OCI-LY7 (cell line): ENCODE data around the gene RBM23.

Experiments used
- EZH2phosphoT487 ChIP-seq: fragments of 200-600 bp; sonication (generic); IDR thresholded peaks from 2 replicates; pipeline ENCODE4 v1.6.1; 2018; ENCODE audit warnings: low read depth, borderline replicate concordance, mild to moderate bottlenecking, mixed run types, antibody characterized with exemption, low read length, moderate library complexity, mixed read lengths
- TF ChIP-seq, protein P1 (sequence below): fragments of 200-600 bp; sonication (generic); conservative IDR thresholded peaks from 2 replicates; pipeline ENCODE4 v1.5.1; 2014; ENCODE audit warnings: mild to moderate bottlenecking, antibody characterized with exemption, low read length, moderate library complexity, mixed read lengths

DNA sequence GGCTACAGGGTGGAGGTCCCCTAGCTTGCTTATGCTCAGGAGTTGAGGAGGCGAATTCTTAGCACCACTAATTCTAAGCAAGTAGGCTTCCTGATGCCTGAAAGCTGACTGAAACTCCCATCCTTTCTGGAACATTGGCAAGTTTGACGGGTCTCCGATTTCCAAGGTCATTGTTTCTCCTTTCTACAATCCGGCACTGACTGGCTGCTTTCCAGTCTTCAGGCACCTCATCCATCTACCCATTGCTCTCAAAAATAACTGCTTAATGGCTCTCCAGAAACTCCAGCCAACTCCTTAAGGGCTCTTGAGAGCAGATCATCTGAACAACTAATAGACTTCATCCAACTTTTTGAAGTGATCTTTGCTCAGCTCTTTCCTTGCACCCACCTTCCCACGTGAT is 22.6 kb downstream of the RBM23 start:
- TF ChIP-seq, protein P1, sequence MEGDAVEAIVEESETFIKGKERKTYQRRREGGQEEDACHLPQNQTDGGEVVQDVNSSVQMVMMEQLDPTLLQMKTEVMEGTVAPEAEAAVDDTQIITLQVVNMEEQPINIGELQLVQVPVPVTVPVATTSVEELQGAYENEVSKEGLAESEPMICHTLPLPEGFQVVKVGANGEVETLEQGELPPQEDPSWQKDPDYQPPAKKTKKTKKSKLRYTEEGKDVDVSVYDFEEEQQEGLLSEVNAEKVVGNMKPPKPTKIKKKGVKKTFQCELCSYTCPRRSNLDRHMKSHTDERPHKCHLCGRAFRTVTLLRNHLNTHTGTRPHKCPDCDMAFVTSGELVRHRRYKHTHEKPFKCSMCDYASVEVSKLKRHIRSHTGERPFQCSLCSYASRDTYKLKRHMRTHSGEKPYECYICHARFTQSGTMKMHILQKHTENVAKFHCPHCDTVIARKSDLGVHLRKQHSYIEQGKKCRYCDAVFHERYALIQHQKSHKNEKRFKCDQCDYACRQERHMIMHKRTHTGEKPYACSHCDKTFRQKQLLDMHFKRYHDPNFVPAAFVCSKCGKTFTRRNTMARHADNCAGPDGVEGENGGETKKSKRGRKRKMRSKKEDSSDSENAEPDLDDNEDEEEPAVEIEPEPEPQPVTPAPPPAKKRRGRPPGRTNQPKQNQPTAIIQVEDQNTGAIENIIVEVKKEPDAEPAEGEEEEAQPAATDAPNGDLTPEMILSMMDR = no peak
- TF ChIP-seq EZH2phosphoT487 = no peak
